Central memory CD4-positive, alpha-beta T cell (primary cell): ENCODE measurements around the gene KCP.
"Not testable (repeated sequence)": the region's sequence is repeated elsewhere in the genome, so short reads cannot be mapped to it uniquely, and the experiment has no call there.

ENCODE experiments used
- DNase-seq: peaks from one replicate; pipeline ENCODE4 v3.0.0; 2022
- total RNA-seq, 3 experiments: gene quantifications; one replicate each; lab custom pipeline; 2026; lab: John Stamatoyannopoulos, UW

The KCP gene
- total RNA-seq = 0.67 to 0.82 (median 0.77) reads per million in 3 experiments

DNA sequence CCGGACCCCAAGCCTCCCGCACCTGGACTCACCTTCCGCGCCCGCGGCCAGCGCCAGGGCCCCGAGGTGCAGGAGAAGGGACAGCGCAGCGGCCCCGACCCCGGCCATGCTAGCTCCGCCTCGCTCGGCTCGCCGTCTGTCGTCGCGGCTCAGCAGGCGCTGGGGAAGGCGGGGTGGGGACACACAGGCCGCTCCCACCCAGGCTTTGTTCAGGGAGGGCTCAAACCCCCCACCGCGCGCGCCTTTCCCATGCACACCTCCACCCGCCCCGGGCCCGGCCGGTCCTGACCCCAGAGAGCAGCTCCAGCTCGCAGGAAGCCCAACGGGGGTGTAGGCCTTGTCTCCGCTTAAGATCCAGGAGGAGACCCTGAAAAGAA lies at the start of gene KCP:
KCP (minus strand) TSS at position 141 of the 377 bp plus-strand sequence; CDS start at position 108, 33 bp downstream.
- DNase-seq = no peak

DNA sequence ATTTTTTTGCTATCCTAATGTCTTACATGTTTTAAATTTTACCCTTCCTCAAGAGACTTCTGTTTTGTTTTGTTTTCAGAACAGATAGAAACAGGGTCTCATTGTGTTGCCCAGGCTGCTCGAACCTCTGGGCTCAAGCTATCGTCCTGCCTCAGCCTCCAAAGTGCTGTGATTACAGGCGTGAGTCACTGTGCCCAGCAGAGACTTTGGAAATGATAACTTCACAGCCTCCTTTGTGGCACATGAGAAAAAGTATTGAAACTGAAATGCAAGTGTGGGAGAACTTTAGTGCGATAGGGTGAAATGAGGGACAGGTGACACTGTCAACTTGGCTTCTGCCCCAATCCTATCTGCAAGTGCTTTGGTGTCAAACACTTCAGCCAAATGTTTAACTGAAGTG lies 48.8 kb upstream of the KCP start:
- DNase-seq = no peak

DNA sequence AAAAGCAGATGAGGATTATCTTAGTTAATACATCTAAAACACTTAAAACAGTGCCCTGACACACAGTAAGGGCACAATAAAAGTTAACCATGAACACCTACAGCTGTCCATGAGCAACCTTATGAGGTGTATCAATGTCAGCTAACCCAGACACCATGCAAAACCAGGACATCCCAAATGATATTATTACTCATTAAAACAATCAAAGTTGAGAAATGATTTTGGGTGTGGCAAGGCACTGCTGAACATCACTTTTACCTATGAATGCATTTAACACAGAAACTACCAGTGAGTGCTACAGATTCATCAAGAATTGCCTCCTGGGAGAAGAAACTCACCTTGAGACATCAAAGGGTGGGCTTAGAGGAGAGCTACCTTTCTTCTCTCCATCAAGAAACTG lies 45.5 kb upstream of the KCP start:
- no peak for DNase-seq

DNA sequence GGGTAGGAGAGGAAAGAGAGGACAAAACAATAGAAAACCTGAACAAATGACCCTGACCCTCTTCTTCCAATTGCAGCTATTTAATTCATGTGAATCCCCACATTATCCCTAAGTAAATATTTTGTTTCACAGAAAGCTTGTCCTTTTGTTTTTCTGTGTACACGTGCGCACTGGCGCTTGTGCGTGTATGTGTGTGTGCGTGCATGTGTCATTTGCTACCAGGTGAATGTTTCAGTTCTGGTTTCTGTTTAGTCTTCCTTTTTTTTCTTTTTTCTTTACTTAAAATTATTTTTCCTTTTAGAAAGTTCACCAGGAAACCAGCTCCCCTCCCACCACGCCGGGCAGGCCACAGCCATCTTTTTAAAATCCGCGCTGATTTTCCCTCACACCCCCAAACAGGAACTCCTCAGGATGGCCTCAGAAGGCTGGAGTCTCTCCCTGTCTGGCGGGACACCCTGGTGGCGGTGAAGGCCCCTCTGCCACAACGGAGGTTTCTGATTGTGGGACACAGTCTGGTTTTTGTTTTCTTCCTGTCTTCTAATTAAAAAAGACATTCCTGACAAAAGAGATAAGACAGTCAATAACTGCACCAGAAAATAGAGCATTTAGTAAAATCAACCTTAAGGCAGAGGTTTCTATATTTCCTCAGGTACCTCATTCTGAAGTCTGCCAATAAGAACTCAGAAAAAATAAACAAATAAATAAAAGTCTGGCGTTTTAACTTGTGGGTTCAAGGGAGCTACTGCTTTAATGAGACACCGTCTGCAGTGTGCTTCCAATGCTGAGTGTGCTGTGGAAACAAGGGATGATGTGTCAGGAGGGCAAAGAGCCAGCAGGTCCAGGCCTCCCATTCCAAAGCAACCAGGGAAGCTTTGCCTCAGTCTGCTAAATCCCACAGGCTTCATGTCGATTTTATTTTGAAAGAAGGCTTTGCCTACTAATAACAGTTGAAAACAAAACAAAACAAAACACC lies 44.6 kb upstream of the KCP start:
- no peak for DNase-seq

DNA sequence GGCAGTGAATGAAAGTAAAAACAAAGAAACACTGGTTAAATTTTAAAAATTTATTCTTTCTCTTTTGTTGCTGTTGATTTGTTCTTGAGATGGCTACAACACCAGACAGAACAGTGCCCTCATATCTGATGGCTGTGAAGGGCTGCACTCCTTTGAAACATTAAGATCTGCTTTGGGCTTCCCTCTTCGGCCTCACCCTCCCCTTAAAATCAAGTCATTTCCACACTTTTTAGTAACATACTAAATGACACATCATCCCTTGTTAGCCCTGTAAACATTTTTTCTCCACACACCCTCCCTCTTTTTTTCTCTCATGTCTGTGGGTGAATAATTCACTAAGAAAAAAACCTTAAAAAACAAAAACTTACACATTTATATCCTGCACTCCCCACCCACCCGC lies 43.6 kb upstream of the KCP start:
- DNase-seq = no peak

DNA sequence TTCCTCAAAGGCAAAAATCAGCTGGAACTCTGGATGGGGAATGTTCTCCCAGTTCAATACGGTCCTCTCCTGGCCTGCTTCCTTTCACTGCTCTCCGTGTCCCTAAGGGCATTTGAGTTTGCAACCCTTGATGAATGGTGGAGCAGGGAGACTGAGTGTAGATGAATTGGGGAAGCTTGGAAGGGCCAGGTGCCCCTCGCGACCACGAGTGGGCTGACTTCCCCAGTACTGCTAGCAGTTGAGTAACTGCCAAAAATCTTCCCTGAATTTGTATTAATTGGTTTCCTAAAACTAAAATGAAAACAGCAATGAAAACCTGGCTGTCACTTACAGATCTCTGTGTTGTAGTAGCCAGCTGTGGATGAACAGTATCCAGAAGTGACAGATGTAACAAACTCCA lies 40.8 kb upstream of the KCP start:
- DNase-seq = no peak

DNA sequence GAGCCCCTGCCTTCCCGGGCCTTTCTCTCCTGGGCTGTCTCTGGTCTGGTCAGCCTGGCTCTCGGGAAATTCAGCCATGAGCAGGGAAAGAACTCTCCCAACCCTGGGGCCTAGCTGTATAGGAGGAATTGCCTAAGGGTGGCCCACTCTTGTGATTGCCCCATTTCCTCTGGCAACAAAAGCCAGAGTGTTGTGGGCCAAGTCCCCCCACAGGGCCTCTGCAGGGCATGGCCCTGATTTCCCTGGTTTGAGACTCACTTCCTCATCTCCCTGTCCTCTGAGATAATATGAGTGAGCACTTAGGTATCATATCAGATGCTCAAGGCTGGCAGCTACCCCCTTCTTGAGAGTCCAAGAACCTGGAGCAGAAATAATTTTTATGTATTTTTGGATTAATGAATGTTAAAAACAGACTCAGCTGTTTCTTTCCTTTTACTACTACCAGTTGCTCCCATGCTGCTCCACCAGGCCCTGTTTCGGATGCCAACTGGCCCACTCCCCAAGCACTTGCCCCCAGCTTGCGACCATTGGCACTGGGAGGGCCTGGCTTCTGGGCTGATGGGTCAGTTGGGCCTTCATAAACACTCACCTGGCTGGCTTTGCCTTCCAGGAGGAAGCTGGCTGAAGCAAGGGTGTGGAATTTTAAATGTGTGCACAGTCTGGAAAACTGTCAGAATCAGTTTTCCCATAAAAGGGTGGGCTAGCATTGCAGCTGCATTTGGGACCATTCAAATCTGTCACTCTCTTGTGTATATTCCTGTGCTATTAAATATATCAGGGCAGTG lies 38.7 kb upstream of the KCP start:
- DNase-seq = no peak

DNA sequence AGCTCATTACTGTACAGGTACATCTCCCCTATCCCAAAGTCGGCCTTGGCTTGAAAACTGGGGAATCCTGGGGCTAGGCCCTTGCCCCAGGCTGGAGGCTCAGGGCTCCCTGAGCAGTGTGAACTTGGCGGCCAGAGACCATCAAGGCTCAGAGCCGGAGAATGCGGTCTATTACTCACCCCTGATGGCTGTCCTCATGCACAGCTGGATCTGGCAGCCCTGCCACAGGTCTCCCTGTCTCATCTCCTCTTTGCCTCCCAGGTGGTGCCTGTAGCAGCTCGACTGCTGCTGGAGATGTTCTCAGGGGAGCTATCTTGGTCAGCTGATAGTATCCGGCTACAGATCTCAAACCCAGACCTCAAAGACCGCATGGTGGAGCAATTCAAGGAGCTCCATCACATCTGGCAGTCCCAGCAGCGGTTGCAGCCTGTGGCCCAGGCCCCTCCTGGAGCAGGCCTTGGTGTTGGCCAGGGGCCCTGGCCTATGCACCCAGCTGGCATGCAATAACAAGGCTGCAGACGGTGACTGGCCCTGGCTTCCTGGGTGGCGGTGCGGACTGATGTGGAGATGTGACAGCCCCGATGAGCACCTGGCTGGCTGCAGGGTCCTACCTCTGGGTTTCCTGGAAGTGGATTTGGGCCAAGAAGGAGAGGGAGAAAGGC lies 37.9 kb upstream of the KCP start:
- no peak for DNase-seq

DNA sequence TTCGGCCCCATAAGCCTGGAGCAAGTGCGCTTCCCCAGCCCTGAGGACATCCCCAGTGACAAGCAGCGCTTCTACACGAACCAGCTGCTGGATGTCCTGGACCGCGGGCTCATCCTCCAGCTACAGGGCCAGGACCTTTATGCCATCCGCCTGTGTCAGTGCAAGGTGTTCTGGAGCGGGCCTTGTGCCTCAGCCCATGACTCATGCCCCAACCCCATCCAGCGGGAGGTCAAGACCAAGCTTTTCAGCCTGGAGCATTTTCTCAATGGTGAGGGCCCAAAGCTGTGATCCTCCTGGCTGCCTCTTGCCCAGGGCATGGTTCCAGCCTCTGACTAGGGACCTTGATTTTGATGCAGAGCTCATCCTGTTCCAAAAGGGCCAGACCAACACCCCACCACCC lies 37.3 kb upstream of the KCP start:
- DNase-seq = no peak

DNA sequence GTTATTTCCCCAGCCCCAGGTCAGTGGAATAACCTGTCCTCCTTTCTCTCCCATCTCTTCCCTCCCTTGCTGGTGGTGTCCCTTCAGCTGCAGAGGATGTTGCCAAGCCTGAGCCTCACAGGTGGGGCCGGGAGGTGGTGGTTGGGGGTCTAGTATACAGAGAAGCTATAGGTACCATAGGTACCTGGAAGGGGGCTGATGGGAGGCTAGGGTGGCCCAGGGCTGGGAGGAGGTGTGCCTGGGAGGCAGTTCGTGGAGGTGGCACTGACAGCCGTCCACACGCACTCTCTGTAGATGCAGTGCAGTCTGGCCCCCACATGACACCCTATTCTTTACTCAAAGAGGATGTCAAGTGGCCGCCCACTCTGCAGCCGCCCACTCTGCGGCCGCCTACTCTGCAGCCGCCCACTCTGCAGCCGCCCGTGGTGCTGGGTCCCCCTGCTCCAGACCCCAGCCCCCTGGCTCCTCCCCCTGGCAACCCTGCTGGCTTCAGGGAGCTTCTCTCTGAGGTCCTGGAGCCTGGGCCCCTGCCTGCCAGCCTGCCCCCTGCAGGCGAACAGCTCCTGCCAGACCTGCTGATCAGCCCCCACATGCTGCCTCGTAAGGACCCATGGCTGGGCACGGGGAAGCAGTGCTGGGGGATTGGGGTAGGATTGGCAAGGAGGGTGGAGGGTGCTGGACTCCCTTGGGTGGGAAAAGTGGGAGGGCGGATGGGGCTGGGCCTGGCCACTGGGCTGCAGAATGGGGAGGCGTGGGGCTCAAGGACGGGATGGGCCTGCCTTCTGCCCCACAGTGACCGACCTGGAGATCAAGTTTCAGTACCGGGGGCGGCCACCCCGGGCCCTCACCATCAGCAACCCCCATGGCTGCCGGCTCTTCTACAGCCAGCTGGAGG lies 36.7 kb upstream of the KCP start:
- DNase-seq = no peak

DNA sequence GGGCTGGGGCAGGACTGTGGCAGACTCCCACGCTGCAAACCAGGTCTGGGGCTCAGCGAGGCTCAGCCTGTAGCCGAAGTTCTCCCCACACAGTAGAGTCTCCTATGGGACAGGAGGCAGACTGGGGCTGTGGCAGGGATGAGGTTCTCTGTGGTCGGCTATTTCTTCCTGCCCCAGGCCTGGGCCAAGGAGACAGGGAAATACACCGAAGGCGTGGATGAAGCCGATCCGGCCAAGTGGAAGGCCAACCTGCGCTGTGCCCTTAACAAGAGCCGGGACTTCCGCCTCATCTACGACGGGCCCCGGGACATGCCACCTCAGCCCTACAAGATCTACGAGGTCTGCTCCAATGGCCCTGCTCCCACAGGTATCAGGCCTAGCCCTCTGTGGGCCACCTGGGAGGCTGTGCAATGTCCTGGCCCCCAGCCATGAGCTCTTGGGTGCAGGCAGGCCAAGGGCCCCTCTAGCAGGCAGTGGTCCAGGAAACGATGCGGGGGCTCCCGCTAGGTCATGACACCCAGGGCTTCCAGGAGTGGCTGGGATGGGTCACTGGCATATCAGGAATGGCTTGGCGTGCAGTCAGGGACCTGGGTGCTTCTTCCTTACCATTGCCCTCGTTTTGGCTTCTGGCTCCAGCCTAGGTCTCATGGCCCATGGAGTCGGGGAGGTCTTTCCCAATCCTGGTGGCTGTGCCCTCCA lies 35.3 kb upstream of the KCP start:
- DNase-seq = no peak

DNA sequence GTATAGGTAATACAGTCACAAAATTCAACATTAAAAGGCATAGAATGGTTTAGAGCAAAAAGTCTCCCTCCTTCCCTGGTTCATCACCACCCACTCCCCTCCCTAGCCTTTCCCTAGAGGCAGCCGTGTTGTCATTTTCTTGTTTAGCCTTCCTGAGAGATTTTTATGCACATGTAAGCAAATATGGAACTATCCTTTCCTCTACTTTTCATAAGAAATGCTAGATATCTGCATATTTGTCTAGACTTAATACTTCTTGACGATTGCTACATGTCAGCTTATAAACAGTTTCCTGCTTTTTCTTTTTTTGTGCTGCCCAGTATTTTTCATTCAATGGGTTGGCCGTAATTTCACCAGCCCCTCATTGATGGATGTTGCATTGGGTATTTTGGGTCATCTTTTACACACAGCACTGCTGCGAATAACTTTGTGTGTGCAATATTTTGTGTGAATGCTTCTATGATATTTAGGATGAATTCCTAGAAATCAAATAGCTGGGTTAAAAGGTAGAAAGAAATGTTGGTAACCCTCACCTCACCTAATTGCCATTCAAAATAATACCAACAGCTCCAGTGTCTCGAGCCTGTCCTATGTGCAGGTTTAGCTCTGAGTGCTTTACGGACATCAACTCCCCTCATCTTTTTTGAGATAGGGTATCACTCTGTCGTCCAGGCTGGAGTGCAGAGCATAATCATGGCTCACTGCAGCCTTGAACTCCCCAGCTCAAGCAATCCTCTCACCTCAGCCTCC lies 34.2 kb upstream of the KCP start:
- no peak for DNase-seq

DNA sequence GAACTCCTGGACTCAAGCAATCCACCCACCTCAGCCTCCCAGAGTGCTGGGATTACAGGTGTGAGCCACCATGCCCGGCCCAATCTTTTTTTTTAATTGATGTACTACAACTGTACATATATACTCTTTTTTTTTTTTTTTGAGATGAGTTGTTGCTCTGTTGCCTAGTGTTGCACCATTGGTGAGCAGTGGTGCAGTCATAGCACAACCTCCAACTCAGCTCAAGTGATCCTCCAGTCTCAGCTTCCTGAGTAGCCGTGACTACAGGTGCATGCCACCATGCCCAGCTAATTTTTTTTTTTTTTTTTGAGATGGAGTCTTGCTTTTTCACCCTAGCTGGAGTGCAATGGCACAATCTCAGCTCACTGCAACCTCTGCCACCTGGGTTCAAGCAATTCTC lies 32.7 kb upstream of the KCP start:
- DNase-seq = not testable (repeated sequence)

DNA sequence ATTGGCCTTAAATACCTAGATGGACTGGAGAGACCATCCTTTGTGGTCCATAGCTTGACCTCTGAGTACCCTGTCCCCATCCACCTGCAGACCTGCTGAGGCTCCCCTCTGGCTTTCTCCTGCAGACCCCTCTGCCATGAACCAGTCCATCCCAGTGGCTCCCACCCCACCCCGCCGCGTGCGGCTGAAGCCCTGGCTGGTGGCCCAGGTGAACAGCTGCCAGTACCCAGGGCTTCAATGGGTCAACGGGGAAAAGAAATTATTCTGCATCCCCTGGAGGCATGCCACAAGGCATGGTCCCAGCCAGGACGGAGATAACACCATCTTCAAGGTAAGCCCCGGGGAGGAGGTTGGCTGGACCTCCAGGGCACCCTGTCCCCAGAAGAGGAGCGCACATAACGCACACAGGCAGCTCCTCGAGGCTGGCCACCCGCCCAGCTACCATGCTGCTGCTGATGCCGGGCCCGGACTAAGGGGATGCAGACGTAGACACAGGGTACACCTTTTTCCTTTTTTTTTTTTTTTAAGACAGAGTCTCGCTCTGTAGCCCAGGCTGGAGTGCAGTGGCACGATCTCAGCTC lies 31.5 kb upstream of the KCP start:
- no peak for DNase-seq

DNA sequence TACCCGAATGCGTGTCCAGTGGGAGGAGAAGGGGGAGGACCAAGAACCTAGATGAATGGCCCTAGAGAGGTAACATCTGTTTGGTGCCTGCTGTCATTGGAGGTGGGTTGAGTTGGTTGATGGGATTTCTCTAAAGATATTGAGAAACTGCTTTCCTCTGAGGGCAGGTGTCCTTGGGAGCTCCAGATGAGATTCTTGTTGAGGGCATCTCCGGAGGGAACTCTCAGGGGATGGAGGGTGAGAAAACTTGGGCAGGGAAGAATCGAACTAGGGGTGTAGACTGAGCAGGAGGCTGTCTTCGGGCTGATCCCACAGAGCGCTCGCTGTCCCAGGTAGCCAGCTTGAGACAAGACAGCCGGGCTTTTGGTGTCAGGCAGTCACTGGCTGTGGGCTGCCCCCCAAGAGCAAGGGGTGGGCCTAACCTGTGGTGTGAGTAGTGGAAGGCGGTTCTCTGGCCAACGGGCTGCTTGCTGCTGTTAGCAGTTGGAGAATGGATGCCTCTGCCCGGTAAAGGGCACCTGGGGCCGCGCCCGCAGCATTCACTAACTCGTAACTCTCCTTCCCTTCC lies 30.9 kb upstream of the KCP start:
- no peak for DNase-seq

DNA sequence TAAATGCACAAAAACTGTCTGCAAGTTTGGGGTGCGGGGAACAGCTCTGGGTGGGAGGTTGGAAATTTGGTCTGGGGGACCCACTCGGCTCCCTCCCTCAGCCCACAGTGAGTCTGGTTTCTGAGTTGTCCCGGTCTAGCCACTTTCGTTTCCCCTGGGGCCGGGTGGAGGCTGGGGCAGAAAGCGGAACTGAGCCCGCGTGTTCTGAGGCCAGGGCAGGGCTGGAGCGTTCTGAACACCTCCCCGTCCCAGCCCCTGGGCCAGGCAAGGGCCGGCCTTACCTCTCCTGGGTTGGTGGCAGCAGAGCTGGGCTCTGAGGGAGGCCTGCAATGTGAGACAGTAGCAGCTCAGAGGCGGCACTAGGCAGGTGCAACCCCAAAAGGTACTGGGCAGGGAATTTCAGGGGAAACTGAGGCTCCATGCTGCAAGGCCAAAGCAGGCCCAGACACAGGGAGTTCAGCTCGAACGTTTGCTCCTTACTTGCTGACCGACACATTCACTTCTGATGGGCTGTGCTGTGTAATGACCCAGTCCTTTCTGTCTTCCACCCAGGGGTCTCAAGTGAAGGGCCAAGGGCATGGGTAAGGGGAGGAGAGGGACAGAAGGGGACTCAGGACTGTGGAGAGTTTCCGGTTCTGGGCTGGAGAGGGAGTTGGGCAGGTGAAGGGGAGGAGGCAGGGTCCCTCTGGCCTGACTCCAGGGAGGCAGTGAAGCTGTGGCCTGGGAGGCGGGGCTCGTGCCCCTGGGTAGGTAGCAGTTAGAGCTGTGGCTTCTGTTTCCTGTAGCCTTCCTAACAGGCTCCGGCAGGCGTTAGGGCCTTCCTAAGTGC lies 30.2 kb upstream of the KCP start:
- no peak for DNase-seq

DNA sequence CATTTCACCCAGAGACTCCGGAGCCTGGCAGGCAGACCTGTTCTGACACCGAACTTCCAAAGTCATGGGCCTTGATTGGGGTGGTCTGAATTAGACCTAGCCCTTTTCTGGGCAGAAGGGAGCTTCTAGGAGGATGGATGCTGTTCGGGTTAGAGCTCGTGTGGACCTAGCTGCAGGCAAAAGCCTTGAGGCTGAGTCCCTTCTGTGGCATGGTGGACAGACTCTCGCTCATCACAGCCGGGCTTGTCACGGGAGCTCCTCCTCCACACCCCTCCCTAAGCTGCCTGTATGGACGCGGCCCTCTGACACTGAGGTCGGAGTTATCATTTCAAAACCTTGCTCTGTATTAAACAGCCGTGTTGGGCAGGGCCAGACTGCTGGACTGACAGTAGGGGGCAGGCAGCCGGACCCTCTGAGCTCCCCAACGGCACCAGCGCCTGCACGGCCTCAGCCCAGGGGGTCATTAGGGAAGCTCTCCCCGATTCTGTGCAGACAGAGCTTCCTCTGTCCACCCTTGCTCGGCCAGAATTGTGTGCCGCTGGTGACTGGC lies 29.4 kb upstream of the KCP start:
- no peak for DNase-seq

DNA sequence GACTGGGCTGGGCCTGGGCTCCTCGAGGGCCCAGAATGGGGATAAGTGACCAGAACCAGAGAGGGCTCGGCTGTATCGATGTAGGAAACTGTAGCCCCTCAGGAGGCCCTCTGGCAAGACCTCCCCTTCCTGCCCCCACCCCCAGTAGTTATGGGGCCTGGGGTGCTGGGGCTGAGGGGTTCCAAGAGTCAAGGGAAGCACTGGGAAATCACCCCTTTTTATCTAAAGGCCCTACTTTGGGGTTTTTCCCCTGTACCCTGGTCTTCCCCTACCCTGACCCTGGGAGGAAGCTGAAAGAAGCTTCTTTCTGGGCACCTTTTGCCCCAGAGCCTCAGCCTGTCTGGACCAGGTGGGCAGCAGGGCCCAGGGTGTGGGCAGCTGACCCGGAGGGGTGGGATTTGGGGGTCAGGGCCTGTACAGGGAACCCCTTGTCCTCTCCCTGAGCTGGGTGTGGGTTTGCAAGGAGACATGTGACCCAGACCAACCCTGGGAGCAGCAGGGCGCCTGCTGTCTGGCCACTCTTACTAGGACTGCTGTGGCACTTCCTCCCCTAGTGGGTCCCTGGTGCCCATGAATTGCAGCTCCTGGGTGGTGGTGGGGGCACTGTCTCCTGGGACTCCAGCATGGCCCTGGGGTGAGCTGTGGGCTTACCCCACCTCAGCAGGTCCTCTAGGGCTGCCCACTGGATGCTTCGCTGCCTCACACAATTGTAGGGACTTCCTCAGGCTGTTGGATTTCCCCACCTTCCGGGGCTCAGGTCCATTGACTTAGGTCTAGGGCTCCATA lies 28.8 kb upstream of the KCP start:
- DNase-seq = no peak
